ENCODE measurements around the gene SETD4.

SETD4 gene

GRCh38 chr21:36045993-36046392 lies 14.3 kb downstream of the SETD4 start:
- Histone ChIP-seq H2AFZ (ENCODE audit: low read depth, low read length) (no peak overlapping the region), H3K27ac (ENCODE audit: low read length) (no peak overlapping the region), H3K4me1 (ENCODE audit: insufficient read depth, low read length) (no peaks in the 10 kb centered on the region), H4K20me1 (ENCODE audit: insufficient read depth, low read length) (0 out of 2 replicates have a peak, but pooled peaks cover 4% of the 10 kb centered on the region), H3K9me3 (ENCODE audit: insufficient read depth, low read length, severe bottlenecking) (no peaks in the 10 kb centered on the region), H3K4me2 (ENCODE audit: insufficient read depth, low read length) (no peak overlapping the region), H3K4me3 (ENCODE audit: low read depth in 1 of 2, low read length in 2 of 2) (no peak overlapping the region), H3K79me2 (ENCODE audit: insufficient read depth, low read length) (no peaks in the 10 kb centered on the region), H3K27me3 (ENCODE audit: insufficient read depth, low read length, poor library complexity) (no peaks in the 10 kb centered on the region), H3K36me3 (ENCODE audit: insufficient read depth, low read length) (peaks cover 78% of the 10 kb centered on the region), H3K9ac (ENCODE audit: low read depth, low read length) (no peak overlapping the region)
- TF ChIP-seq CTCF (IDR thresholded peaks at IDR 0.05; ENCODE audit: borderline replicate concordance, extremely low read depth, low read length, poor library complexity, severe bottlenecking) = no peak
- no peak for DNase-seq
- ATAC-seq (ENCODE audit: insufficient read depth, low read depth) = no peak

DNA sequence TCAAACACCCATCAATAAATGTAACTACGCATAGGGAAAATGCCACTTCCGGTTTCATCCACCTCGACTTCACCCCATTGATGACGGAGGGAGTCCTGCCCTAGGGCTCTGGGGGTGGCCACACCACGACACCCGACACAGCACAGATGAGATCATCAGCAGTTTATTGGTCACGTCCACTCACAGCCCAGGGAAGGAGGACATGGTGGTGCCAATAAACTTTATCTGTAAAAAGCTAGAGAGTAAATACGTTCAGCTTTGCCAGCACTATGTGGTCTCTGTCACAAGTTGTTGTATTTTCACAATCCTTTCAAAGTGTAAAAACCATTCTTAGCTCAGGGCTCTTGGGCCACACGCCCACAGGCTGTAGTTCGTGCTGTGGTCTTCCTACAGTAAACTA lies 16.3 kb downstream of the SETD4 start:
- peaks cover 77% of the 10 kb centered on the region for H3K36me3 ChIP-seq (ENCODE audit: insufficient read depth, low read length)
- ATAC-seq (ENCODE audit: insufficient read depth, low read depth) = no peak
- H3K27ac ChIP-seq (ENCODE audit: low read length) = no peak overlapping the region

GRCh38 chr21:36041910-36042309 lies 18.4 kb downstream of the SETD4 start:
- DNase-seq = no peak
- ATAC-seq (ENCODE audit: insufficient read depth, low read depth) = no peak
- TF ChIP-seq EZH2 (IDR thresholded peaks at IDR 0.05; ENCODE audit: borderline replicate concordance, low read depth, low read length, severe bottlenecking) (no peak), CTCF (IDR thresholded peaks at IDR 0.05; ENCODE audit: borderline replicate concordance, extremely low read depth, low read length, poor library complexity, severe bottlenecking) (no peak)

More for the DNA sequence above, 16.3 kb downstream of the SETD4 start:
- no peak overlapping the region for H3K4me3 ChIP-seq (ENCODE audit: low read depth in 1 of 2, low read length in 2 of 2)
- H3K9me3 ChIP-seq (ENCODE audit: insufficient read depth, low read length, severe bottlenecking) = no peaks in the 10 kb centered on the region
- no peak overlapping the region for H3K9ac ChIP-seq (ENCODE audit: low read depth, low read length)
- H3K4me1 ChIP-seq (ENCODE audit: insufficient read depth, low read length) = no peaks in the 10 kb centered on the region
- no peaks in the 10 kb centered on the region for H3K27me3 ChIP-seq (ENCODE audit: insufficient read depth, low read length, poor library complexity)
- 0 out of 2 replicates have a peak, but pooled peaks cover 4% of the 10 kb centered on the region for H4K20me1 ChIP-seq (ENCODE audit: insufficient read depth, low read length)
- no peak overlapping the region for H3K4me2 ChIP-seq (ENCODE audit: insufficient read depth, low read length)
- no peak overlapping the region for H2AFZ ChIP-seq (ENCODE audit: low read depth, low read length)
- TF ChIP-seq EZH2 (IDR thresholded peaks at IDR 0.05; ENCODE audit: borderline replicate concordance, low read depth, low read length, severe bottlenecking) (no peak), CTCF (IDR thresholded peaks at IDR 0.05; ENCODE audit: borderline replicate concordance, extremely low read depth, low read length, poor library complexity, severe bottlenecking) (no peak)
- H3K79me2 ChIP-seq (ENCODE audit: insufficient read depth, low read length) = no peaks in the 10 kb centered on the region
- no peak for DNase-seq

GRCh38 chr21:36040389-36040788 lies 19.9 kb downstream of the SETD4 start:
- H3K27ac ChIP-seq (ENCODE audit: low read length) = no peak overlapping the region
- no peak for TF ChIP-seq EZH2 (IDR thresholded peaks at IDR 0.05; ENCODE audit: borderline replicate concordance, low read depth, low read length, severe bottlenecking)
- TF ChIP-seq CTCF (IDR thresholded peaks at IDR 0.05; ENCODE audit: borderline replicate concordance, extremely low read depth, low read length, poor library complexity, severe bottlenecking) = no peak
- no peak for ATAC-seq (ENCODE audit: insufficient read depth, low read depth)

More at GRCh38 chr21:36041910-36042309, 18.4 kb downstream of the SETD4 start:
- Histone ChIP-seq H3K36me3 (ENCODE audit: insufficient read depth, low read length) (peaks cover 82% of the 10 kb centered on the region), H3K79me2 (ENCODE audit: insufficient read depth, low read length) (no peaks in the 10 kb centered on the region), H3K27ac (ENCODE audit: low read length) (no peak overlapping the region), H4K20me1 (ENCODE audit: insufficient read depth, low read length) (0 out of 2 replicates have a peak, but pooled peaks cover 4% of the 10 kb centered on the region), H3K4me1 (ENCODE audit: insufficient read depth, low read length) (no peaks in the 10 kb centered on the region), H3K9ac (ENCODE audit: low read depth, low read length) (no peak overlapping the region), H3K9me3 (ENCODE audit: insufficient read depth, low read length, severe bottlenecking) (no peaks in the 10 kb centered on the region), H3K4me2 (ENCODE audit: insufficient read depth, low read length) (no peak overlapping the region), H3K27me3 (ENCODE audit: insufficient read depth, low read length, poor library complexity) (no peaks in the 10 kb centered on the region), H3K4me3 (ENCODE audit: low read depth in 1 of 2, low read length in 2 of 2) (no peak overlapping the region), H2AFZ (ENCODE audit: low read depth, low read length) (no peak overlapping the region)

More at GRCh38 chr21:36040389-36040788, 19.9 kb downstream of the SETD4 start:
- no peak overlapping the region for H2AFZ ChIP-seq (ENCODE audit: low read depth, low read length)
- H4K20me1 ChIP-seq (ENCODE audit: insufficient read depth, low read length) = 0 out of 2 replicates have a peak, but pooled peaks cover under 1% of the 10 kb centered on the region
- peaks cover 84% of the 10 kb centered on the region for H3K36me3 ChIP-seq (ENCODE audit: insufficient read depth, low read length)
- H3K27me3 ChIP-seq (ENCODE audit: insufficient read depth, low read length, poor library complexity) = no peaks in the 10 kb centered on the region
- H3K9me3 ChIP-seq (ENCODE audit: insufficient read depth, low read length, severe bottlenecking) = no peaks in the 10 kb centered on the region
- no peak overlapping the region for H3K4me2 ChIP-seq (ENCODE audit: insufficient read depth, low read length)
- H3K4me3 ChIP-seq (ENCODE audit: low read depth in 1 of 2, low read length in 2 of 2) = no peak overlapping the region
- no peaks in the 10 kb centered on the region for H3K4me1 ChIP-seq (ENCODE audit: insufficient read depth, low read length)
- H3K9ac ChIP-seq (ENCODE audit: low read depth, low read length) = no peak overlapping the region
- no peaks in the 10 kb centered on the region for H3K79me2 ChIP-seq (ENCODE audit: insufficient read depth, low read length)
- no peak for DNase-seq

Measured in DND-41 (cell line).